ELR (cell line): ENCODE results near the gene MTFR1L.
A peak's percentile ranks its signal among the peaks of the same experiment; 100 is the strongest.

ENCODE experiments used
- DNase-seq: peaks from one replicate; pipeline ENCODE4 v3.0.0-alpha.2; 2015; ENCODE audit warnings: low read depth

Gene MTFR1L

DNA sequence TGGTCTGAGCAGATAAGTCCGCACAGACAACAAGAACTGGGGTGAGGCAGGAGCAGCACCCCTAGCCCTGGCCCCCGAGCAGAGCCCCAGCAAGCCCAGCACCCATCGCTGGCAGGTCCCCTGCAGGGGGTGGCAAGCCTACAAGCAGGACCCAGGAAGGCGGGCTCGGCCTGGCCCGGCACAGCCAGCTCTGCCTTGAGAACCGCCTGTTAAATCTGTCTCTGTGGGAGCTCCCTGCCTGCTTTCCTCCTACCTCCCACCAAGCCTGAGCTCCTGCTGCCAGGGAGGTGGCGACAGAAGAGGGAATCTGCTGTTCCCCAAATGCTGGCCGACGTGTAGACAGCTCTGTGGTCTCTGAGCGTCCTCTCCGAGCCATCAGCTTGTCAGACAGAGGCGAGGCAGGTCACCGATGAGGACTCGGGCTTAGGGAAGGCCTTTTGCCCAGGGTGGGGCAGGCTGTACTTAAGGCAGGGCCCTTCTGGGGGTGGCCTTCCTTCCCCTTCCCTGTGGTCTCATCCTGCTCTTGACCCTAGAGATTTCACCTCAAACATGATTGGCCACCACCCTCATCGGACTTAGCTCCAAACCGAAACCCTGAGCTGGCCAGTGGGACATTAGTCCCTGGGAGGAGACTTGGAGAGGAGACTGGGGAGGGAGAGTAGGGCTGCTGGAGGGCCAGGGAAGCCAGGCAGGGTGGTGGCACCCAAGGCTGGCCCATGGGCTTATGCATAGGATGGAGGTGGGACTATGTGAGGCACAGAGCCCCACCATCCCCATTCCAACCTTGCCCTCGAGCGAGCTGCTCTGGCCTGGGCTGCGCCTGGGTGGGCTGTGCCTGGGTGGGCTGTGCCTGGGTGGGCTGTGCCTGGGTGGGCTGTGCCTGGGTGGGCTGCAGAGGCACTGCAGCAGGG, 12.0 kb upstream of the MTFR1L start:
- DNase-seq = no peak

DNA sequence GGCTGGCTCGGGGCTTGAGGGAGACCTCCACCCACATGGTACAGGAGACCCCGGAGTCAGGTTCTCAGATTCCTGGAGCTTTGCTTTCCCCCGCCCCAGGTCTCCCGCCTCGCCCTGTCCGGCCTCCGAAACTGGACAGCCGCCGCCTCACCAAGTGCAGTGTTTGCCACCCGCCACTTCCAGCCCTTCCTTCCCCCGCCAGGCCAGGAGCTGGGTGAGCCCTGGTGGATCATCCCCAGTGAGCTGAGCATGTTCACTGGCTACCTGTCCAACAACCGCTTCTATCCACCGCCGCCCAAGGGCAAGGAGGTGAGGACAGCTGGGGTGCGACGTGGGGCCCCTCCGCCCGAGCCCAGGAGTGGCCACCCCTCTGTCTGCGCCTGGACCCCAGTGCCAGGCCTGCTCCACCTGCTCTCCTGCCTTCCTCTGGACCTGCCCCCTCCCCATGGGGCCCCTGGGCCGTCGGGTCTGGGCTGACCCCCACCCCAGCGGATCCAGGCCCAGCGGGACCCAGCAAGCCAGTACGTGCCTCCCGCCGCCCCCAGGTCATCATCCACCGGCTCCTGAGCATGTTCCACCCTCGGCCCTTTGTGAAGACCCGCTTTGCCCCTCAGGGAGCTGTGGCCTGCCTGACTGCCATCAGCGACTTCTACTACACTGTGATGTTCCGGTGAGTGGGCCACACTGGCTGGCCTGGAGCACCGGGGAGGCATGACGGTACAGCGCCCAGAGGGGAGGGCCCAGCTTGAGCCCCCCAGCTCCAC, 11.1 kb upstream of the MTFR1L start:
- DNase-seq = no peak

DNA sequence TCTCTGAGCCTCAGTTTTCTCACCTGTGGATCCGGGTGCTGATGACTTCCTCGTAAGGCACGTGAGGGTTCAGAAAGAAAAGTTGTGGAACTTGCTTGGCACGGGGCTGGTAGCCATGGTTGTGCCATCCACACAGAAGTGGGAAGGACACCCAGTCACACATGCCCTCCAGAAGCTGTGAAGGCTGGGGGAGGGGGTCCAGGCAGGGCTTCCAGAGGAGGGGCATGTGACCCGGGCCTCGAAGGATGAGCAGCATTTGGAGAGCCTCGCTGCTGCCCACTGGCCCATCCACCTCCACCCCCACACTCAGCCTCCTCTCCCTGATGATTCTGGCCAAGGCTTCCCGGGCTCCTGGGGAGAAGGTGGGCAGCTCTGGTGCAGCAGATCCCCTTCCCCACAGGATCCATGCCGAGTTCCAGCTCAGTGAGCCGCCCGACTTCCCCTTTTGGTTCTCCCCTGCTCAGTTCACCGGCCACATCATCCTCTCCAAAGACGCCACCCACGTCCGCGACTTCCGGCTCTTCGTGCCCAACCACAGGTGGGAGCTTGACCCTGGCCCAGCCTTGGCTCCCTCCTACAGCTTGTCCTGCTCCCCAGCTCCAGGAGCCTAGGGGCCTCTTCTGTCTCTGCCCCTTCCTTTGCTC, 10.3 kb upstream of the MTFR1L start:
- no peak for DNase-seq

DNA sequence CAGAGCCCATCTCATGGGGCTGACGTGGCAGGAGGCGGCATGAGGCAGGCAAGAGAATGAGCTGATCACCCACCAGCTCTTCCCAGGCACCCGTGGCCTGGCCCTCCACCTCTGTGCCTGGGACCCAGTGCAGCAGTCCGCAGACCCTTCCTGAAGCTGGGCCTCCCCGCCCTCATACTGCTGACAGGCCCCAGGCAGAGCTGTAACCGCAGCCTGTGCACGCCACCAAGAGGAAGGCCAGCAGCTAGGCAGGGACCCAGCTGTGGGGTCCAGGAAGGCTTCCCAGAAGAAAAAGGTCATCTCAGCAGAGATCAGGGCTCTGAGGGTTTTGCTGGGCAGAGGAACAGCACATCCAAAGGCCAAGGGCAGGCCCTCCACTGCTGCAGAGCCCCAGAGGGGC, 9.8 kb upstream of the MTFR1L start:
- DNase-seq = no peak

DNA sequence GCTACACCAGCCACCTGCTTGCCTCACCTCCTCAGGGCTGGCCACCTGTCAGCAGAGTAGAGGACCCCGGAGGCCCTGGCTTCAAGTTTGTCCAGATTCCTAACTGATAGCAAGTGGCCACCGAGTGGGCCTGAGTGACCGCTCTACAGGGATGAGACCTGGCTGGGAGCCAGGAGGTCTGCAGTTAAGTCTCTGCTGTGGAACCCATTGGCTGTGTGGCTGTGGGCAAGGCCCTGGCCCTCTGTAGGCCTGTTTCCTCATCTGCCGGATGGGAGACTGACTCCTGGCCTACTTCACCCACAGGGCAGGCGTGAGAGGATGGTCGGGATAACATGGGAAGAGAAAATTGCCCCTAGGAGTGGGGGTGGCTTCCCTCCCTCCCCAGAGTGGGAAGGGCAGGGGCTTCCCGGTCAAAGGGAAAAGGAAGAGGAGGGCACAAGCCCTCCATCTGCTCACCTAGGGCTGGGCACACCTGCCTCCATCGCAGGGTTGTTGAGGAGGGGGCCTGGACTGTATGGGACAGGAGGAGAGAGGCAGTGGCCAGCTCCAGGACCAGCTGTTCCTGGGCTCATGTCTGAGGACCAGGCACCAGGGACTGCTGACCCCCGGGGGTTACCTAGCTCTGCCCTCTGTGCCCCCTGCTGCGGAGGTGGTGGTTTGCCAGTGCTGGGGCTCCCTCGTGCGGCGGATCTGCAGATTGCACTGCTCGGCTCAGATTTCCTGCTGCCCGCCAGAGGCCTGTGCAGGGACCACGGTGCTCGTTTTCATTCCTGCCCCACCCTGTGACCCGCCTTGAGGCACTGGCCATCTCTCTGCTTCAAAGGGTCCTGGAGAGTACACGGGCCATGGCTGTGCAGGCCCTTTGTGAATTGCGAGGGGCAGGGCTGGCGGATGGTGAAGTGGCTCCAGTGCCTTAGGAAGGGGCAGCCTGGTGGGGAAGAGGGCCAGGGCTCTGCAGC, 9.1 kb upstream of the MTFR1L start:
- DNase-seq = peak; percentile 63

DNA sequence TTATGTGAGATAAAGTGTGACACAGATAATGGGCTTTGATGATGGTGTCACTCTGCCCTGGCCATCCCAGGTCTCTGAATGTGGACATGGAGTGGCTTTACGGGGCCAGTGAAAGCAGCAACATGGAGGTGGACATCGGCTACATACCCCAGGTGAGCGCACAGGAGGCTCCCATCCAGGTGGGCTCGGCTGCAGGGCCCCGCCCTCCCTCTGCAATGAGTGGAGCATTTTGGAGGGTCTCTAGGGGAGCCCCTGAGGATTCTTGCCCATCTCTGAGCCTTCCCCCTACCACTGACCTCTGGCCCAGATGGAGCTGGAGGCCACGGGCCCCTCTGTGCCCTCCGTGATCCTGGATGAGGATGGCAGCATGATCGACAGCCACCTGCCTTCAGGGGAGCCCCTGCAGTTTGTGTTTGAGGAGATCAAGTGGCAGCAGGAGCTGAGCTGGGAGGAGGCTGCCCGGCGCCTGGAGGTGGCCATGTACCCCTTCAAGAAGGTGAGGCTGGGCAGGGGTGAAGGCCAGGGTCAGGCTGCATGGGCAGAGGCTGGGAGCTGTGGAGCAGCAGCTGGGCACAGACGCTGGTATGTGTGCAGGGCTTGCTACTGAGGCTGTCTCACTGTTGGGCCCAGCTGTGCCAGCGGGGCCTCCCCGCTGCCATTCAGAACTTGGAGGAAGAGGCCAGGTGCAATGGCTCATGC, 8.2 kb upstream of the MTFR1L start:
- no peak for DNase-seq

DNA sequence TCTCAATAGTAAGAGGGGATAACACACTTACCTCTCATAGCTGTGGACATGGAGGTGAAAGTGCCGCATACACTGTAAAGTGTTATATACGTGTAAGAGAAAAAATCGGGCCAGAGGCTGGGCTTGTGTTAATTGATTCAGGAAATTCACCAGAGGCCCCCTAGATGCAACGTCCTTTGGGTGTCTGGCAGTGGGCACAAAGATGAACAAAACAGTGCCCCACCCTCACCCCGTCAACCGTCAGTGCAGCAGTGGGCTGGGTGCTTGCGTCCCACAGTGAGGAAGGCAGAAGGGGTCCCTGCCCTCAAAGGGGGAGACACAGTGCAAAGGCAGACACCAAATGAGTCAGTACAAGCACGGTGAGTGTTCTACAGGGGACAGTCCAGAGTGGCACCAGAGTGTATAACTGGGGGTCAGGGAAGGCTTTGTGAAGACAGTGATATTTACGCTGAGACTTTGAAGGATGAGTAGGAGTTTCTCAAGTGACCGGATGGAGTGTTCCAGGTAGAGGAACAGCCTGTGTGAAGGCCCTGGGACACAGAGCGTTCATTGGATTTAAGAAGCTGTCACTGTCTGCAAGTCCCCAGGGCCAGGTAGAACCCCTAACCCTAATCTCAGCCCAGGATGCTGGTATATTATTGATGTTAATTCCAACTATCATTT, 6.6 kb upstream of the MTFR1L start:
- no peak for DNase-seq

DNA sequence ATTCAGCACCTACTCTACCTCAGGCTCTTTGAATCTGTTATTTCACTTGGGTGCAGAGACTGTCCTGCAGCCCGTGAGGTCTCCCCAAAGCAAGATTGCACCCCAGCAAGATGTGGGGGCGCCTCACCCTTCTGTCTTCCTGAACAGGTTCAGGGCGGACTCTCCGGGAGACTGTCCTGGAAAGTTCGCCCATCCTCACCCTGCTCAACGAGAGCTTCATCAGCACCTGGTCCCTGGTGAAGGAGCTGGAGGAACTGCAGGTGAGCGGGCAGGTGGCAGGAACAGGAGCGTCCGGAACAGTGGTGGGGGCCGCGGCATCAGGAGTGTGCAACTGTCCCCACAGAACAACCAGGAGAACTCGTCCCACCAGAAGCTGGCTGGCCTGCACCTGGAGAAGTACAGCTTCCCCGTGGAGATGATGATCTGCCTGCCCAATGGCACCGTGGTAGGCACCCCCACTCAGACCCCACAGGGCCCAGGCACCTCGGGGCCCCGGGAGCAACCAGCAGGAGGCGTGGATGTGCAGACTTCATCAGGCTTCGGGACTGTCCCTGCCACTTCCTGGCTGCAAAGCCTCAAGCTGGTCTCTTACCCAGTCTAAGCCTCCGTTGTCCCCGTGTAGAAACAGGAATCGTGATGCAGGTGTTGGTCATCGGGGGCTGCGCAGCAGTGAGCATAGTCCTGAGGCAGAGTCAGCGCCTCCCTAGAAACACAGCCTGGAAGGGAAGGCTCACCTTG, 5.9 kb upstream of the MTFR1L start:
- no peak for DNase-seq

DNA sequence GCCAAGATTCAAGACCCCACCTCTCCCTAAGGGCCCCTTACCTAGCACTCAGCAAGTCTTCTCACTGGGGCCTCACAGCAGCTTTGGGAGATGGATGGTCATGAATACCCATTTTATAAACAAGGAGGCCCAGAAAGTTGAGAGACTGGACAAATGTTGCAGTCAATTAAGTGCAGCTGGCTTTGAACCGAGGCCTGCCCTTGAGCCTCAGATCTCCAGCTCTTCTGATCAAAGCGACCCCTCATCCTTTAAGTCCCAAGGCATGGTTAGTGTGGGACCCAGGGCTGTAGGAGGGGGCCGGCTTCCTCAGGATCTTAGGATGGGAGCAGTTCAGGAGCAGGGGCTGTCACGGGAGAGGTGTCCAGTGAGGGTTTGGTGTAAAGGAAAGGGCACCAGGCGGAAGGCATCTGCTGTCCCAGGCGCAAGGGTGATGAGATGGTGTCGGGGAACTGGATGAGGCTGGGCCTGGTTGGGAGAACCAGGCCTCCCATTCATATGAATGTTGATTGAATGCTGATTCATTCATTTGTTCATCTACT, 5.1 kb upstream of the MTFR1L start:
- no peak for DNase-seq

DNA sequence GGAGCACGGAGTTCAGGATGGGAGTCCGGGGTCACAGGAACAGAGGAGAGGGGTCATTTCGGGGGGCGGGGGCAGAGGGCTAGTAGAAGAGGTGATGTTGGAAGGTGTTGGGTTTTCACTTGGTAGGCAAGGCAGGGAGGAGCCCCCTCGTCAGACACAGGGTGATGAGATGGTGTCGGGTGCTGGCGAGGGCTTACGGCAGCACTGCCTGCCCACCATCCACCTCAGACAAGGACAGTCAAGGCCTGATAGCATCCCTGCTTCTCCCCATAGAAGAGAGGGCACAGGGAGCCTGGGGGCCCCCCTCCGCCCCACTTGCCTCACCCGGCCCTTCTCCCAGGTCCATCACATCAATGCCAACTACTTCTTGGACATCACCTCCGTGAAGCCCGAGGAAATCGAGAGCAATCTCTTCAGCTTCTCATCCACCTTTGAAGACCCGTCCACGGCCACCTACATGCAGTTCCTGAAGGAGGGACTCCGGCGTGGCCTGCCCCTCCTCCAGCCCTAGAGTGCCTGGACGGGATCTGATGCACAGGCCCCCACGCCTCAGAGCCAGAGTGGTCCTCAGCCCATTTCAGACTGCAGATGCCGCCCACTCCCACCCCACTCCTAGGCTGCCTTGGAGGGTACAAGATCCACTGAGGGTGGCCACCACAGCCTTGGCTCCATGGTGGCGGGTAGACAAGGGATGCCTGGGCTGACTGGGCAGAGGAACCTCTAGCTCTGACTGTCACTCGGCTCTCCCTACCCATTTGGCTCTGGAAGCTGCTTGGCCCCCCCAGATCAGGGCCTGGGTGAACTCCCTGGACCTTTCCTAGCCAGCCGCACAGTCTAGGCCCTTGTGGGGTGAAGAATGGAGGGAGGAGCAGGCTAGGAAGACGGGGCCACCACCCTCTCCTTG, 4.3 kb upstream of the MTFR1L start:
- DNase-seq = no peak

DNA sequence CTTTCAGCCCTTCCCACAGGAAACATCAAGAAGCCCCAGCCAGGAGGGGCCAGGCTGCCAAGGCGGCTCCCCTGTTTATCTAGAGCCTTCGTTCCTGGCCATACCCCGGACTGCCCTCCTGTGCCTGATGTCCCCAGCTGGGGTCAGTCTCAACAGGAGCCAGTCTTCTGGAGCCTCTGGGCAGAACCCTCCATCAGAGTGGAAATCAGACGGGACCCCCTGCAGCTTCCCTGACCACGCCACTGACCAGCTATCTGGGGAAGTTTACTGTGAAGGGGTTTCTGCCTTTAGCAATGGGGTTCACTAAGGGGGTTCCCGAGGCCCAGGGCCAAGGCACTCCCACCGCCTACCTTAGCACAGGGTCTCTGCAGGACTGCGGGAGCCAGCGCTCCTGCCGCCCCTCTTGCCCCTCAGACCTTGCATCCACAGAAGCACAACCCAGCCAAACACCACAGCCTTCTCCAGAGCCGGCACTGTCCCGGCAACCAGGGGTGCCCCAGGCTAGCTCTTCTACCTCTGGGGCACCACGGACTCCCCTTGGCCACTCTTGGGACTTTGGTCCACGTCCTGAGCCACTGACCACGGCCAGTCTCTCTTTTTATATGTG, 3.5 kb upstream of the MTFR1L start:
- no peak for DNase-seq

DNA sequence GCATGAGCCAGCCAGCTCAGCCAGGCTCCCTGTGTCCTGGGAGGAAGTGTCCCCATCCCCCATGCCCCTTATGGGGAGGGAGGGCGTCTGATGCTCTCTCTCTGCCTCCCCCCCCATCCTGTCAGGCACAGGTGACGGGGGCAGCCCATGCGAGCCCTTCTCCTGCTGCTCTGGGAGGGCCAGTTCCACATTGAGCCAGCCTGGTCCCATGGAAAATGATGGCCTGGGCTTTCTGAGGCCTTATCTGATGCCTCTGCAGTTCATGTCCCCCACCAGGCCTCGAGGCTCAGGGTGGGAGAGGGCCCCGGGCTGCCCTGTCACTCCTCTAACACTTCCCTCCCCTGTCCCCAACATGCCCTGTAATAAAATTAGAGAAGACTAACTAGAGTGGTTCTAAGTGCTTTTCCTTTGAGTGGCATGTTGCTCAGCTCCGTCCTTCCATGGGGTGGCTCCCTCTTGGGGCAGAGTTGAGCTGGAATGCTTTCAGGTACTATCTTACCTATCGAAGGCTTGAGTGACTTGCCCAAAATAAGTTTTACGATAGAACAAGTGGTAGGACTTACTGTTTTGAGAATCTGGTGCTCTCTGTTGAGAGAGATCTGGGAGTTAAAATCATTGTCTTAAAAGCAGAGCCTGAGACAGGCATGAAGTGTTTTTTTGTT, 1.8 kb upstream of the MTFR1L start:
- DNase-seq = no peak

DNA sequence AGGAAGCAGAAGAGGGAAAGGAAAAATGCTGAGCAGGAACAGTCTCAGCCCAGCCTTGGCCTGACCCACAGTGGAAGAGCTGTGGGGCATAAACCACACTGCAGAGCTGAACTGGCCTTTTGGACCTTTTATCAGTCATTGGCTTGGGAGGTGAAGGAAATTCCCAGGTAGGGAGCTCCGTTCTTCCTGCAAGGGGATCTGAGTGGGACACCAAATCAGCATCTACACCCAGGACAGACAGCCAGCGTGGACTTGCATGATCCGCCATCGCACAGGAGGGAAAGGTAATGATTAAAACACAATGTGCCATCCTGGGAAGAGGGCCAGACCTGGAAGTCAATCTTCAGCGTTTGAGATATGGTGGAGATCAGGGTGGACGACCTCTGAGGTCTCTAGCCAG, 1.2 kb upstream of the MTFR1L start:
- DNase-seq = no peak

DNA sequence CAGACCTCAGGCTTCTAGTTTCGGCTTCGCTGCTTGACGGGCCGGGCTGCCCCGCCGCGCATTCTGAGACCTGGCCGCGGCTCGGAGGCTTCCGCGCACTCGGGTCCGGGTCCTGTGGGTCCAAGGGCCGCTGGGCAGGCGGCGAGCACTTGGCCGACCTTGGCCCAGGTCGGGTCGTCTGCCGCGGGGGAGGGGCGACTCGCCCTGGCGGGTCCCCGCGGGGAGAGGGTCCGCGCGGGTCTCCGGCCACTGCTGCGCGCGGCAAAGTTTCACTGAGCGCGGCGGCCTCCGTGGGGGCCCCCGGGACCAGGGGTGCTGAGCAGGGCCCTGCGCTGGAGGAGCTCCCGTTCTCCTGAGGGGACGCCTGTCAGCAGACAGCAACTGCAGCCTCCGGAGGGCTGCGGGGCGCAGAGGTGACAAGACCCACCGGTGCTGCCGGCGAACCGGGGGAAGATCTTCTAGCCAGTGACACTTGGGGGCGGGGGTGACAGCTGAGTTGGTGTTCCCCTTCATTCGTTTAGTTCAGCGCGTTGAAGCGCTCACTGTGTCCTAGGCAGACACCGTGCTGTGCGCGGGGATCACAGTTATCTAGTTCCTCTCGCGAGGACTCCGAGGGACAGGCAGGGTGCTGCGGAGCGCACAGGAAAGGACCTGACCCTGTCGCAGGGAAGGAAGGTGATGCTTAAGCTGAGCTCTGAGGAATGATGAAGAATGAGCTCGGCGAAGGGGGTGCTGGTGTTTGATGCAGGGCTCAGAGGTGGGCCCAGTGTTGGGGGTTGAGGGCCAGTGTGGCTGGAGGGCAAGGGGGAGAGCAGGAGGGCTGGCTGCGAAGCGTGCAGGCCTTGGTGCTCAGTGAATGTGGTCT, 725 bp downstream of the MTFR1L start:
- DNase-seq = peak; percentile 75

DNA sequence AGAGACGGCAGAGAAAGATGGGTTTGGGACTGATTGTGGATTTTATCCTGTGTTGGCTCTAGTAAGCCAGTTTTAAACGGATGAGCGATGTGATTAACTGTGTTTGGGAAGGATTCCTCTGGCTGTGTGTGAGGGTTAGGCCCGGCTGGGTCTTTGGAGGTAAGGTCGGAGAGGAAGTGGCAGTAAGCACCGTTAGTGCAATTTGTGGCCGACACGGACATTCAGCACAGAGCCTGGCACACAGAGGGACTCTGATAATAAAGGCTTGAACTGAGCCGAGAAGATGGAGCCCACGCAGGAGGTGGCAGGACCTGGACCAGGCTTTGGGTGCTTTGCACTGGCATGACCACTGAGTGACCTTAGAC, 1.3 kb downstream of the MTFR1L start:
- peak; percentile 17 for DNase-seq

DNA sequence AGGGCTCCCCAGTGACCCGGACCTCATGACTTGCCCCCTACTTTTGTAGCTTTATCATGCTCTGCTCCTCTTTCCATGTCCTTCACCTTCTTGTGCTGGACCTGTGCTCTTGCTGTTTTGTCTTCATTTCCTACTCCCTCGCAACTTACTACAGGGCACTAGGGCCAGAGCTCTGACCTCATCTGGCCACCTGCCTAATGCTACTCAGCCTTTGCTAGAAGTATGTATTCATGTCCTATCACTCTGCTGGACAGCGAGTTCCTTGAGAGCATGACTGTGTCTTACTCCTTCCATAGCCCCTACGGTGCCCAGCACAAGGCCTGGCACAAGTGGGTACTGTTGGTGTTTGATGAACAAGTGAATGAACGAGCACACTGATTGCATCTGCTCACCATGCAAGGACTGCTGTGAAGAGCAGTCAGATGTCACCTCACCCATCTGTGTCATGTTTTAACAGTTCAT, 1.9 kb downstream of the MTFR1L start:
- peak; percentile 36 for DNase-seq
